Neural progenitor cell (in vitro differentiated cells): Measurements from ENCODE around the gene MSANTD1.

Experiments
- EZH2 ChIP-seq: fragments of 200-600 bp; sonication (generic); IDR thresholded peaks from 2 replicates; pipeline ENCODE4 v1.6.1; 2017; ENCODE audit warnings: antibody characterized with exemption, mild to moderate bottlenecking, moderate library complexity
- TF ChIP-seq, protein P1 (sequence below): fragments of 200-600 bp; sonication (generic); IDR thresholded peaks from 2 replicates; pipeline ENCODE4 v1.5.1; 2017; ENCODE audit warnings: antibody characterized with exemption, mild to moderate bottlenecking

DNA sequence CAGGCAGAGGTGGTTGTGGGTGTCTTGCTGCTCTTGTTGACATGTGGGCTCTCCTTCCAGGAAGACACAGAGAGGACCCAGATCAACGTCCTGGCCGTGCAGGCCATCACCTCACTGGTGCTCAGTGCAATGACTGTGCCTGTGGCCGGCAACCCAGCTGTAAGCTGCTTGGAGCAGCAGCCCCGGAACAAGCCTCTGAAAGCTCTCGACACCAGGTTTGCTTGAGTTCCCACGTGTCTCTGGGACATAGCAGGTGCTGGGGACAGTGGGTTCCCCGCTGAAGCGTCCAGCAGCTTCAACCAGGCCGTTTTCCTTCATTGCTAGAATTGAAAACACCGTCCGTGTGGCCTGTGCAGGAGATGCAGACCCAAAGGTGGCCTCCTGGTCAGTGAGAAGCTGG is 25.6 kb upstream of the MSANTD1 start:
- TF ChIP-seq, protein P1, sequence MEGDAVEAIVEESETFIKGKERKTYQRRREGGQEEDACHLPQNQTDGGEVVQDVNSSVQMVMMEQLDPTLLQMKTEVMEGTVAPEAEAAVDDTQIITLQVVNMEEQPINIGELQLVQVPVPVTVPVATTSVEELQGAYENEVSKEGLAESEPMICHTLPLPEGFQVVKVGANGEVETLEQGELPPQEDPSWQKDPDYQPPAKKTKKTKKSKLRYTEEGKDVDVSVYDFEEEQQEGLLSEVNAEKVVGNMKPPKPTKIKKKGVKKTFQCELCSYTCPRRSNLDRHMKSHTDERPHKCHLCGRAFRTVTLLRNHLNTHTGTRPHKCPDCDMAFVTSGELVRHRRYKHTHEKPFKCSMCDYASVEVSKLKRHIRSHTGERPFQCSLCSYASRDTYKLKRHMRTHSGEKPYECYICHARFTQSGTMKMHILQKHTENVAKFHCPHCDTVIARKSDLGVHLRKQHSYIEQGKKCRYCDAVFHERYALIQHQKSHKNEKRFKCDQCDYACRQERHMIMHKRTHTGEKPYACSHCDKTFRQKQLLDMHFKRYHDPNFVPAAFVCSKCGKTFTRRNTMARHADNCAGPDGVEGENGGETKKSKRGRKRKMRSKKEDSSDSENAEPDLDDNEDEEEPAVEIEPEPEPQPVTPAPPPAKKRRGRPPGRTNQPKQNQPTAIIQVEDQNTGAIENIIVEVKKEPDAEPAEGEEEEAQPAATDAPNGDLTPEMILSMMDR, result no peak
- TF ChIP-seq EZH2, result no peak
